H9 (cell line): ENCODE measurements around the gene EFCAB5. TPM values are rescaled to one million over a fixed set of nuclear protein-coding genes. Genes with fewer than 3 reads are reported as not detected.

Source experiments
- DNase-seq: peaks from one replicate; pipeline ENCODE4 v3.0.0-alpha.2; 2017
- H2AFZ ChIP-seq: one replicate; pipeline ENCODE4 v1.6.1; 2013; ENCODE audit warnings: mild to moderate bottlenecking, low read length, control low read depth, moderate library complexity
- H2AK5ac ChIP-seq: 2 replicates; pipeline ENCODE4 v1.6.1; 2013; ENCODE audit warnings: low read length, control low read depth, mixed read lengths; ENCODE audit not compliant: insufficient read length
- H2BK120ac ChIP-seq: one replicate; pipeline ENCODE4 v1.6.1; 2013; ENCODE audit warnings: low read depth, mild to moderate bottlenecking, low read length, control low read depth, inconsistent platforms; ENCODE audit not compliant: poor library complexity, severe bottlenecking
- H2BK12ac ChIP-seq: 2 replicates; pipeline ENCODE4 v1.6.1; 2013; ENCODE audit warnings: low read length, control low read depth, mixed read lengths, low read depth; ENCODE audit not compliant: insufficient read length
- H2BK15ac ChIP-seq: 2 replicates; pipeline ENCODE4 v1.6.1; 2013; ENCODE audit warnings: low read depth, low read length, control low read depth
- H2BK20ac ChIP-seq: one replicate; pipeline ENCODE4 v1.6.1; 2013; ENCODE audit warnings: low read depth, mild to moderate bottlenecking, low read length, control low read depth, inconsistent platforms; ENCODE audit not compliant: poor library complexity, severe bottlenecking
- H2BK5ac ChIP-seq: 2 replicates; pipeline ENCODE4 v1.6.1; 2013; ENCODE audit warnings: low read length, control low read depth, mixed read lengths; ENCODE audit not compliant: insufficient read length
- H3K14ac ChIP-seq: 2 replicates; pipeline ENCODE4 v1.6.1; 2013; ENCODE audit warnings: low read length, control low read depth; ENCODE audit not compliant: insufficient read depth
- H3K18ac ChIP-seq: 2 replicates; pipeline ENCODE4 v1.6.1; 2013; ENCODE audit warnings: low read depth, mild to moderate bottlenecking, mixed read lengths, low read length, control low read depth; ENCODE audit not compliant: insufficient read length
- H3K23ac ChIP-seq: 2 replicates; pipeline ENCODE4 v1.6.1; 2013; ENCODE audit warnings: low read length, control low read depth, mixed read lengths, low read depth; ENCODE audit not compliant: insufficient read length
- H3K23me2 ChIP-seq: 2 replicates; pipeline ENCODE4 v1.6.1; 2013; ENCODE audit warnings: low read depth, mild to moderate bottlenecking, mixed read lengths, low read length, control low read depth; ENCODE audit not compliant: insufficient read length, poor library complexity, severe bottlenecking
- H3K27ac ChIP-seq: 2 replicates; pipeline ENCODE4 v1.5.1; 2013; ENCODE audit warnings: low read length, control low read depth, mixed read lengths, low read depth; ENCODE audit not compliant: insufficient read length
- H3K27me3 ChIP-seq: 2 replicates; pipeline ENCODE4 v1.6.1; 2013; ENCODE audit warnings: low read length, control low read depth, inconsistent platforms; ENCODE audit not compliant: insufficient read depth
- H3K4ac ChIP-seq: 2 replicates; pipeline ENCODE4 v1.6.1; 2013; ENCODE audit warnings: low read depth, mild to moderate bottlenecking, control low read depth, inconsistent platforms, low read length, moderate library complexity
- H3K4me1 ChIP-seq: 2 replicates; pipeline ENCODE4 v1.6.1; 2013; ENCODE audit warnings: low read length, control low read depth, inconsistent platforms; ENCODE audit not compliant: insufficient read depth
- H3K4me2 ChIP-seq: 2 replicates; pipeline ENCODE4 v1.6.1; 2013; ENCODE audit warnings: low read length, control low read depth, mixed read lengths; ENCODE audit not compliant: insufficient read length, insufficient read depth
- H3K56ac ChIP-seq: 2 replicates; pipeline ENCODE4 v1.6.1; 2013; ENCODE audit warnings: low read depth, mild to moderate bottlenecking, mixed read lengths, low read length, control low read depth; ENCODE audit not compliant: insufficient read length
- H3K79me1 ChIP-seq: 2 replicates; pipeline ENCODE4 v1.6.1; 2013; ENCODE audit warnings: low read depth, mild to moderate bottlenecking, moderate library complexity, low read length, control low read depth, inconsistent platforms; ENCODE audit not compliant: insufficient read depth, poor library complexity, severe bottlenecking
- H3K79me2 ChIP-seq: 2 replicates; pipeline ENCODE4 v1.6.1; 2013; ENCODE audit warnings: low read length, control low read depth, inconsistent platforms; ENCODE audit not compliant: insufficient read depth
- H3K9ac ChIP-seq: 2 replicates; pipeline ENCODE4 v1.6.1; 2013; ENCODE audit warnings: low read length, control low read depth, mixed read lengths; ENCODE audit not compliant: insufficient read length; ENCODE audit errors: extremely low read depth
- H3K9me3 ChIP-seq: one replicate; pipeline ENCODE4 v1.6.1; 2013; ENCODE audit warnings: low read depth, low read length, inconsistent platforms; ENCODE audit not compliant: control insufficient read depth
- H3T11ph ChIP-seq: one replicate; pipeline ENCODE4 v1.6.1; 2013; ENCODE audit warnings: mild to moderate bottlenecking, low read length, control low read depth, inconsistent platforms
- H4K20me1 ChIP-seq: one replicate; pipeline ENCODE4 v1.6.1; 2013; ENCODE audit not compliant: control insufficient read depth, insufficient read length, insufficient read depth
- H4K5ac ChIP-seq: 2 replicates; pipeline ENCODE4 v1.6.1; 2013; ENCODE audit warnings: low read depth, mild to moderate bottlenecking, mixed read lengths, low read length, control low read depth; ENCODE audit not compliant: insufficient read length
- H4K8ac ChIP-seq: replicated peaks from 2 replicates; pipeline ENCODE4 v1.6.1; 2013; ENCODE audit warnings: low read length, control low read depth, mixed read lengths, low read depth; ENCODE audit not compliant: insufficient read length
- H4K91ac ChIP-seq: 2 replicates; pipeline ENCODE4 v1.6.1; 2013; ENCODE audit warnings: low read depth, mild to moderate bottlenecking, moderate library complexity, mixed read lengths, low read length, control low read depth; ENCODE audit not compliant: insufficient read length
- H3K27ac Mint-ChIP-seq, 3 experiments: 2 replicates in 2 of 3; 3 replicates in 1 of 3; pipeline ENCODE4 v1.8.0; 2020 to 2021; ENCODE audit warnings: mixed read lengths in 3 of 3, mild to moderate bottlenecking in 1 of 3, moderate library complexity in 1 of 3
- H3K27me3 Mint-ChIP-seq: 2 replicates; pipeline ENCODE4 v1.8.0; 2021; ENCODE audit warnings: low read depth, mild to moderate bottlenecking, moderate library complexity, mixed read lengths
- H3K36me3 Mint-ChIP-seq, 3 experiments: 2 replicates in 2 of 3; 3 replicates in 1 of 3; pipeline ENCODE4 v1.8.0; 2020 to 2021; ENCODE audit warnings: low read depth in 3 of 3, mixed read lengths in 3 of 3; ENCODE audit not compliant: insufficient read depth in 1 of 3
- H3K4me1 Mint-ChIP-seq, 2 experiments: 2 replicates each; pipeline ENCODE4 v1.8.0; 2020; ENCODE audit warnings: mixed read lengths in 2 of 2
- H3K4me3 Mint-ChIP-seq, 2 experiments: 2 replicates in 1 of 2; 3 replicates in 1 of 2; pipeline ENCODE4 v1.8.0; 2020 to 2021; ENCODE audit warnings: mild to moderate bottlenecking in 2 of 2, mixed read lengths in 2 of 2, moderate library complexity in 1 of 2
- H3K9me3 Mint-ChIP-seq, 2 experiments: 2 replicates in 1 of 2; 3 replicates in 1 of 2; pipeline ENCODE4 v1.8.0; 2020; ENCODE audit warnings: mild to moderate bottlenecking in 2 of 2, mixed read lengths in 2 of 2, moderate library complexity in 1 of 2
- WGBS: extraction: QIAGEN DNeasy Blood & Tissue Kit; methylation state at CpG from one replicate; pipeline ENCODE4 v1.1.7; 2013; ENCODE audit warnings: missing lambda C conversion rate, low lambda C conversion rate, mixed read lengths; ENCODE audit not compliant: insufficient read length; ENCODE audit errors: extremely low coverage; 5-methylcytosine and 5-hydroxymethylcytosine counted together
- total RNA-seq: library from RNA; stranded (reverse); gene quantifications from 2 replicates; pipeline ENCODE4 v1.2.1, GENCODE V29; 2021
- TF ChIP-seq, protein P1 (sequence below): fragments of 200-600 bp; sonication (generic); conservative IDR thresholded peaks from 3 replicates; pipeline ENCODE4 v1.8.0; 2021; ENCODE audit warnings: antibody characterized with exemption, mild to moderate bottlenecking

Gene EFCAB5
- total RNA-seq, 1 experiment from 2014 or later: not detected

- H2BK12ac ChIP-seq: no peak overlapping the region
- DNase-seq: no peak
- Mint-ChIP-seq H3K27ac (no peak overlapping the region), H3K36me3 (no peaks in the 10 kb centered on the region), H3K9me3 (no peaks in the 10 kb centered on the region), H3K4me1 (peaks cover 4 to 5% of the 10 kb centered on the region in 2 experiments; a peak in 3 of 4 replicates), H3K4me3 (no peak overlapping the region), H3K27me3 (no peaks in the 10 kb centered on the region; the same call in 1 of the 2 replicates)
- H3K27ac ChIP-seq: no peak overlapping the region
- no peak overlapping the region for H3T11ph ChIP-seq
- no peak overlapping the region for H3K23ac ChIP-seq
- no peak overlapping the region for H3K4ac ChIP-seq
- H3K27me3 ChIP-seq: no peaks in the 10 kb centered on the region
- H2AK5ac ChIP-seq: no peak overlapping the region
- WGBS: no CpG with 5 or more reads among the region's 1 CpG
- H4K5ac ChIP-seq: no peak overlapping the region
- H2BK120ac ChIP-seq: no peak overlapping the region
- no peak overlapping the region for H2BK20ac ChIP-seq
- no peaks in the 10 kb centered on the region for H3K4me1 ChIP-seq
- H4K91ac ChIP-seq: no peak overlapping the region
- no peaks in the 10 kb centered on the region for H3K79me2 ChIP-seq
- H2BK15ac ChIP-seq: no peak overlapping the region
- H2AFZ ChIP-seq: no peak overlapping the region
- H3K9ac ChIP-seq: no peak overlapping the region
- H4K8ac ChIP-seq: no peak overlapping the region
- H3K4me2 ChIP-seq: no peak overlapping the region
- no peak overlapping the region for H2BK5ac ChIP-seq
- no peak overlapping the region for H3K56ac ChIP-seq
- no peak overlapping the region for H3K14ac ChIP-seq
- H3K18ac ChIP-seq: no peak overlapping the region
- no peaks in the 10 kb centered on the region for H3K79me1 ChIP-seq
- H4K20me1 ChIP-seq: no peaks in the 10 kb centered on the region
- TF ChIP-seq, protein P1, sequence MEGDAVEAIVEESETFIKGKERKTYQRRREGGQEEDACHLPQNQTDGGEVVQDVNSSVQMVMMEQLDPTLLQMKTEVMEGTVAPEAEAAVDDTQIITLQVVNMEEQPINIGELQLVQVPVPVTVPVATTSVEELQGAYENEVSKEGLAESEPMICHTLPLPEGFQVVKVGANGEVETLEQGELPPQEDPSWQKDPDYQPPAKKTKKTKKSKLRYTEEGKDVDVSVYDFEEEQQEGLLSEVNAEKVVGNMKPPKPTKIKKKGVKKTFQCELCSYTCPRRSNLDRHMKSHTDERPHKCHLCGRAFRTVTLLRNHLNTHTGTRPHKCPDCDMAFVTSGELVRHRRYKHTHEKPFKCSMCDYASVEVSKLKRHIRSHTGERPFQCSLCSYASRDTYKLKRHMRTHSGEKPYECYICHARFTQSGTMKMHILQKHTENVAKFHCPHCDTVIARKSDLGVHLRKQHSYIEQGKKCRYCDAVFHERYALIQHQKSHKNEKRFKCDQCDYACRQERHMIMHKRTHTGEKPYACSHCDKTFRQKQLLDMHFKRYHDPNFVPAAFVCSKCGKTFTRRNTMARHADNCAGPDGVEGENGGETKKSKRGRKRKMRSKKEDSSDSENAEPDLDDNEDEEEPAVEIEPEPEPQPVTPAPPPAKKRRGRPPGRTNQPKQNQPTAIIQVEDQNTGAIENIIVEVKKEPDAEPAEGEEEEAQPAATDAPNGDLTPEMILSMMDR: no peak
- no peaks in the 10 kb centered on the region for H3K23me2 ChIP-seq
- no peaks in the 10 kb centered on the region for H3K9me3 ChIP-seq
Observed at GRCh38 chr17:30103921-30104320, 162.5 kb downstream of the EFCAB5 start.
